Femur (tissue), 1 donor: ENCODE results near the gene AATK.
"Not testable (repeated sequence)": the region's sequence is repeated elsewhere in the genome, so short reads cannot be mapped to it uniquely, and the experiment has no call there.

Experiments used
- DNase-seq: peaks from one replicate; pipeline ENCODE4 v3.0.0-alpha.2; 2017

AATK gene

DNA sequence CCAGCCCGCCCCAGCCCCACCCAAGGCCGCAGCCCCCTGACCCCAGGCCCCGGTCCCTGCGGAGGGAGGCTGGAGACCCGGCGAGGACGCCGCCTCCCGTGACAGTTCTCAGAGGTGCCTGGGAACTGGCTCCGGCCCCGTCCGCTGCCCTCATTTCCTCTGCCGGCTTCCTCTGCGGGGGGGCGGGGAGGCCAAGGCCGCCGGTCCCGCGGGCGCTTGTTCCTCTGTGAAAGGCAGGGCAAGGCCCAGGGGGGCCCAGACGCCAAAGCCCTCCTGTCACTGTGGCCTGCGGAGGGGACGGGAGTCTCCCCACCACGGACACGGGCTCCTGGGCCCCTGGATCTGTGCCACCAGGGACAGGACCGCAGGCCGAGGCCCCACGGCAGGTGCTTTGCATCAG, 5.7 kb downstream of the AATK start:
- peak; percentile 47 for DNase-seq

DNA sequence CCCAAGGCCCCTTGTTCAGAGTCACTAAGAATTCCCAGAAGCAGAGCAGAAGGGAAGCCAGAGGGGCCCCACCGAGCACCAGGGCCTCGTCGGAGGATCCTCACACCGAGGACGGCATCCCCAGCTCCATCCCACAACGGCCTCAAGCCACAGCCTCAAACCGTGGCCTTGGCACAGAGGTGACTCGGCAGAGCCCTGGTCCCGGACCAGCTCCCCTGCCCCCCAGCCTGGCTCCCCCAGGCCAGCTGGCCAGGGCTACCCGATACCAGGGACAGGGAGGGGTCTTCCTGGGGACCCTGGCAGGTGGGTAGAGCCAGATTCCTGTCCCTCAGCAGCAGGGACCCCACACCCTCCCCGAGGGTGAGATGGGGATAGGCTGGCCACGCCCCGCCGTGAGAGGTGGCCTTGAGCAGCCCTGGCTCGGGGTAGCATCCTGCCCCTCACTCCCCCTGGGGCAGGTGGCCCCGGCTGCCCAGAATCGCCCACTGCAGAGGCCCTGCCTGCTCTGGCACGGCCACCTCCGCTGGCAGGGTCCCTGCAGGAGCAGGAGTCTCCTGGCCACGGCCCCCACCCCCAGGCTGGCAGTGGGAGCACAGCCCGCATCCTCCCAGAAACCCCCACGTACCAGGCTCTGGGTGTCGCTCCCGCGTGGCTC, 6.3 kb downstream of the AATK start:
- DNase-seq = no peak

DNA sequence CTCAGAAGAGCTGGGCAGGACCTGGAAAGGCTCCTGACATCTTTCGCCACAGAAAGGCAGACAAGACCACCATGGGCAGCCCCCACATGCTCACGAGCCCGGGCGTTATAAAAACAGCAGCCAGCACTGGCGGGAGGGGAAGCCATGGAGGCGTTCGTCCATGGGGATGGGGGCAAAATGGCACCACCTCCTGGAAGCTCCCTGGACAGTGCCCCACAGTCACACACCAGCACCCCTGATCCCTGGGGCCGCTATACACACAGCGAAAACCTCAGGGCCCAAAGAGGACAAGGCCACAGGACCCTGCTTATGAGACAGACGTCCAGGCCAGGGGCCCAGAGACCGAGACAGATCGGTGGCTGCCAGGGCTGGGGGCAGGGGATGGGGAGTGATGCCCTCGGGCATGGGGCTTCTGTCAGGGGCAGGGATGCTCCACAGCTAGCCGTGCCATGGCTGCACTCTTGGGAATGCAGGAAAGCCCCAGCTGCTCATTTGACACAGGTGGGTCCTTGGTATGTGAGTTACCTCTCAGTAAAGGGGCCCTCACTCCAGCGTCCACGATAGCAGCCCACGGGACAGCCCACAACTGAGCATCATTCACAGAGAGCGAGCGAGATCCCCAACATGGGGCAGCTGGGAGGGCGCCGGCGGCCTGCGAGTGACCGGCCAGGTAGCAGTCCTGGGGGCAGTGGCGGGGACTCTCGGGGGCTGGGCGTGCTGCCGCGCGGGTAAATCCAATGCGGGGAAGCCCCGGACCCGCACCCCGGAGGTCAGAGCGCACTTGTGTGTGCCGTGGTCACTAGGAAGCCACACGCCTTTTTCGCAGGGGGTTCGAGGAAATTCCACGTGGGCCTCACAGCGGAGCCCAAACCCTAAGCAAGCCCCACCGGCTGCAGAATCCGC, 7.1 kb downstream of the AATK start:
- DNase-seq = no peak

DNA sequence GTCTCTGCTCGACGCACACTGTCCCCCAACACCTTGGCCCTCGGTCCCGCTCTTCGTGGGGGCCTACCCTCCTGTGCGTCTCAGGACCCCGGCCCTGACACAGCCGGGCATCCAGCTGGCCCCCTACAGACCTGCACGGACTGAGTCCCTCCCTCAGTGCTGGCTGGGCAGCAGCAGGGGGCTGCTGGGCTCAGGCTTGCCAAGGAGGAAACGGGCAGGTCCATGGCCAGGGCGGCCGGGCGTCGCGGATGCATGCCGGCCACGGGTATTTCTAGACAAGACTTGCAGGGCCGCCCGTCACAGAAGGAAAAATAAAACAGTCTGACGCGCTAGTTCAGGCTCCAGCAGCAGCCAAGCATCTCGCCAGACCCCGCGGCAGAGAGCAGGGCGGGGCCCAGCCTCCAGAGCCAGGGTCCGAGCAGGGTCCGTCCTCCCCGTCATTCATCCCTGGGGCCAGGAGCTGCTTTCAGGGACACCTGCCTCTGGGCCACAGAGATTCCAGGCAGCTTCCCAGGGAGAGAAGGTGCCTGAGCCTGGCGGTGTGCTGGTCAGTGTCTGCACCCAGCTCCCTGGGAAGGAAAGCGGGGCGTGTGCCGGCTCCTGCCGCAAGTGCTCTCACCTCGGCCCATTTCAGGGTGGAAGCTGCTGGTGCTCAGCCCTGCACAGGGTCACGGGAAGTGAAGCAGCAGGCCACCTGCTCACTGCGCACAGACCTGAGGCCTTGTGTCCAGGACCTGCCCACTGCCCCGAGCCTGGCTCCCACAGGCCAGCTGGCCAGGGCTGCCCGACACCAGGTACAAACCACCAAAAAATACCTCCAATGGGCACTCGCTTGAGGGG, 8.0 kb downstream of the AATK start:
- DNase-seq = no peak

DNA sequence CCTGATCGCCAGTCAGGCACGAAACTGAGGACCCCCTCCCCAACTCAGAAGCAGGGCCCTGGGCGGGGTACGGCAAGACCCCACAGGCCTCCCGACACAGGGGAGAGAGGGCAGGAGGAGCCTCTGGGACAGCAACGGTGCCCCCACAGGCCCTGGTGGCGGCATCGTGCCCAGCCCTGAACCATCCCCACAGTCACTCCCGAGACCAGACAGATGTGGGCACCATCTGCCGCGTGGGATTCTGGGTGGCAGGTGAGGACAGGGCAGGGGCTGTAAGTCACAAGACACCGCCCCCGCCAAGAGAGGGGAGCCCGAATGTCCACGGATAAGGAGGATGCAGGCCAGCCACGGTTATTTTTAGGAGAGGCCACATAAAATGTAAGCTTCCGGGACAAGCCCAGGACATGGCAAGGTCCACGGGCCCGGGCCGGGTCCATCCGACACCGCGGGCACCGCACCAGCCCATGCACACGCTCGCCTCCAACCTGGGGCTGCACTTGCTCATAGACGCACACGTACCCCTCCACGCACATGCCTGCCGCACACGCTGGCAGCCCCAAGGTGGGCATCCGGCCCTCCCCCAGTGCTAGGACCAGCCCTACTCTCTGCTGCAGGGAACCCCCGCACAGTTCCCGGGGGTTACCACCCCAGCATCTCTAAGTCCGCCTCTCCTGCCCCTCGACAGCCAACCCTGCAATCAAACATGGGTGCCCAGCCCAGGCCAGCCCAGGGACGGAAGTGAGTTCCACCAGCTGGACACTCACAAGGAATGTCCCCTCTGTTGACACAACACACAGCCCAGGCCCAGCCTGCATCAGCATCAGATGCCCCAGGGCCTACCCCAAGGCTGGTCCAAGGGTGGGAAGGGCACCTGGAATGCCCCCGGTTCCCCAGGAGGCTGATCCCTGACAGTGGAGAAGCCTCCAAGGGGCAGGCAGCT, 8.9 kb downstream of the AATK start:
- DNase-seq = no peak

DNA sequence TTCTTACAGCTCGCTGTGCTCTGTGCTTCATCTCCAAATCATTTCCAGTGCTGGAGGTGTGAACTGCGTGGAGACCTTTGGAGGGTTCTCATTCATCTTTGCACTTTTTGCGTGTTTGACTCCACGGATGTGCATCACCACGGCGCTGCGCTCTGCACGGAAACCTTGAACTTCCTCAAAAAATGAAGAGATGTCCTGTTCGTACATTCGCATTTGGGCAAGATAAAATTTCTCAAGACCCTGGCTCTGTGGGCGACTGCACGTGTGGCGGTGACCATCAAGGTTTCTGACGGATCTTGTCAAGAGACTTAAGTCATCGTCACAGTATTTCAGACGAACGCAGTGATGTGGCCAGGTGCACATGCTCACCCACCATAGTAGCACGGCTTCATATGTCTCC, 11.1 kb downstream of the AATK start:
- DNase-seq = no peak

DNA sequence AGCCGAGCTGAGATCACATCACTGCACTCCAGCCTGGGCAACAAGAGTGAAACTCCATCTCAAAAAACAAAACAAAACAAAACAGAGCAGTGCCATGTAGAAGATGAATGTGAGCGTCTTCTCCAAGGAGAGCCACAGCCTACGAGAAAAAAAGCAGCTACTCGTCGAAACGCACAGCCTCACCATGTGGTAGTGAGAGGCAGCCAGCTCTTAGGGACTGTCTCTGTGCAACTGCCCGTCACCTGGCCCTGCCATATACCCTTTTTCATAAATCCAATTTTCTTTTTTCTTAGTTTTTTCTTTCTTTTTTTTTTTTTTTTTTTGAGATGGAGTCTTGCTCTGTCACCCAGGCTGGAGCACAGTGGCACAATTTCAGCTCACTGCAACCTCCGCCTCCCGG, 12.0 kb downstream of the AATK start:
- DNase-seq = not testable (repeated sequence)

DNA sequence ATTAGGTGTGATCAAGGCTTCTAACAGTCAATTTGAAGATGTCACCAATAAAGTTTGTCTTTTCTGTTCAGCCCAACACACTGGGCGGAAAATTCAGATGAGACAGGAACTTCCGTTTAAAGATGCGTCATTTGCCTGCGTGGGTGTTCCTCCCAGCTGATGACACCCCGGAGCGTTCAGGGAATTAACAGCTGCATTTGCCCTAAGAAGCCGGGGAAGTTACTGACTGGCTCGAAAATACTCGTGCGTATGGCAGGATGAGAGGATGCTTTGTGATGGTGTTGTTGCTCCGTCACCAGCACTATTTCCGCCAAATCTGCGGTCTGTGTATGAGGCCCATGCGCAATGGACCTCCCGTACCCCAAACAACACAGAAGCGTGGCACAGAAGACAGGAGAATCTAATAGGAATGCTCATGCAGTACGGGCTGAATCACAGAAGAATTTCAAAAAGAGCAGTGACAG, 12.6 kb downstream of the AATK start:
- peak; percentile 72 for DNase-seq

DNA sequence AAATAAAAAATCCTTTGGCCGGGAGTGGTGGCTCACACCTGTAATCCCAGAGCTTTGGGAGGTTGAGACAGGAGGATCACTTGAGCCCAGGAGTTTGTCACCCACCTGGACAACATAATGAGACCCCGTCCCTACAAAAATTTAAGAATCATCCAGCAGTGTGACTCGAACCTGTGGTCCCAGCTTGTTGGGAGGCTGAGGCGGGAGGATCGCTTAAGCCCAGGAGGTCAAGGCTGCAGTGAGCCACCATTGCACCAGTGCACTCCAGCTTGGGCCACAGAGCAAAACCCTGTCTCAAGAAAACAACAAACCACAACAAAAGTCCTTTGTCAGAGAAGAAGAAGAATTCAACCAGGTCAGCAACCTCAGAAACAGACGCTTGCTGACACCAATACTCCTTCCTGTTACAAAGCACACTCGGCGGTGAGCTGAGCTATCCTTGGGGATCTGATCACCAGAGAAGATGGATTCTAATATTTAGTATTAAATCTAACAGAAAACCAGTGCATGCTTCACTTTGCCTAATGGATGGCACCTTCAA, 13.7 kb downstream of the AATK start:
- no peak for DNase-seq

DNA sequence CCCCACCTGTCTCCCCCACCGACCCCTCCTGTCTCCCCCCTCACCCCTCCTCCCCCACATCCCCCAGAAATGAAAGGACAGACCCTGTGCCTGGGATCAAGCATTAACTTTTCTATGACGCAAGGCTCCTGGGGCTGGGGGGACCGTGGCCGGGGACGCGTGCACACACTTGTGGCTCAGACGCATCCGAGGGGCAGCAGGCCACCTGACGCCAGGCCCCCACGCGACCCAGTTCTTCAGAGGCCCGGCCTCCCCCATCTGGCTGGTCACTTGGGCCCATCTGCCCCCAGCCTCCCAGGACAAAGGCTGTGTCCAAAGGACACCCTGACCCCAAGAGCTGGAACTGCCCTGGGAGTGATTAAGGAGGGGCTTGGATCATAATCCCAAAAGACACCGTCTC, 14.7 kb downstream of the AATK start:
- DNase-seq = no peak

DNA sequence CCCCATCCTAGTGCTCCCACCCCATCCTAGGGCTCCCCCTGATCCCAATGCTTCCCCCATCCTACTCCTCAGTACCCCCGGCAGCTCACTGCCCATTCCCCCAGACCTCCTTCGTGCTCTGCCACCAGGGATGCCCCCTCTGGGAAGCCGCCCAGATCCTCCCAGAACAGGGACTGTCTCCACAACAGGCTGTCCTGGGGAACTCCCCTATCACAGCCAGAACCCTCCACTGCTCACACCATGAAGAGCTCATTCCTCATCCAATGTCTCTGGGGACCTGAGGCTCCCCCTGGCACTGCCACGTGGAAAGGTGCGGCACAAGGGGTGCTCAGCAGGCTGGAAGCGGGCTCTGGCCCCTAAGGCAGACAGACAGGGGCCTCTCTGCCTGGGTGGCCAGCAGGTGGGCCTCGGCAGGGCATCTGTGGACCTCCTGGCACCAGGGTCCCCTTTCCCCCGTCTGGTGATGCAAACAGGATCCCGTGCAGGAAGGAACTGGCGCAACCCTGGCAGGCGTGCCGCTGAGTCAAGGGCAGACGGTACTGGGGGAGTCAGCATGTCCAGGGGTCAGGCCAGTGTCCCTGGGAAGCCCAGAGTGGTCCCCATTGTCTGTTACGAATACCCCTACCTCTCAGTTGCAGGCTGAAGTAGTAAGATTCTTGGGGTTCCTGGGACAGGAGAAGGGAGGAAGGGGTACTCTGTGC, 15.5 kb downstream of the AATK start:
- DNase-seq = no peak

DNA sequence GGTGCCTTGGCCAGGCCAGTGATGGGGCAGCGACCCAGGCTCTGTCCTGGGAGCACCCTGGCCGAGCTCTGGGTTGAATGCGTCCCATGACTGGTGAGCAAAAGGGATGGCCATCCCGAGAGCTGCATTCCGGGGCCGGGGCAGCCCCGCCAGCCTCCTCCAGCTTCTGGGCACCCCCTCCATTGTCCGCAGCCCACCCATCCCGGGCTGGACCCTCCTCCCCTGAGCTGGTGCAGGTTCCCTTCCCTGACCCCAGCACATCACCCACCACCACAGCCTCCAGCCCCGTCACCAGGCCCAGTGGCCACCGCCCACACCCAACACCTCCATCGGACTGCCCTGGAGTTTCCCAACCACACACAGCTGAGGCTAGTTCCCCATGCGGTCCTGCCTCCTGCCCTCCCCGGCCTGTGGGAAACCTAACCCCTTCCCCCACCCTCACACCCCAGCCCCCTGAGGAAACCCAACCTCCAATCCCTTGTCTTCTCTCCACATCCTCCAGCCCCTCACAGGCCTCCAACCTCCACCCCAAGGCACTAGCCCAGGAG, 17.0 kb downstream of the AATK start:
- no peak for DNase-seq

DNA sequence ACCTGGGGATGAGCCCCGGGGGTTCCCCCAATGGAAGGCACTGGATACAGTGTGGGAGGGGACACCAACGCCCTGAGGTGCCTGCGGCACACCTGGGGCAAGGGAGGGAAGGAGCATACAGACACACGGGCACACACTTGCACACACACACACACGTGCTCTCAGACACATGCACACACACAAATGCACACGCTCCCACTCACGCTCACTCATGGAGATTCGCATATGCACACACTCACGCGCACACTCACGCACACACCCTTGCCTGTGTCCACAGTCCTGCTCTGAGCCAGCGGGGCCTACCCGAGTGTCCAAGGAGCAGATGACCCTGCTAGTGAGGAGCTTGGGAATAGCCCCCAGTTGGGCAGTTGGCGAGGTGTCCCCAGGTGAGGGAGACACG, 17.4 kb downstream of the AATK start:
- no peak for DNase-seq

DNA sequence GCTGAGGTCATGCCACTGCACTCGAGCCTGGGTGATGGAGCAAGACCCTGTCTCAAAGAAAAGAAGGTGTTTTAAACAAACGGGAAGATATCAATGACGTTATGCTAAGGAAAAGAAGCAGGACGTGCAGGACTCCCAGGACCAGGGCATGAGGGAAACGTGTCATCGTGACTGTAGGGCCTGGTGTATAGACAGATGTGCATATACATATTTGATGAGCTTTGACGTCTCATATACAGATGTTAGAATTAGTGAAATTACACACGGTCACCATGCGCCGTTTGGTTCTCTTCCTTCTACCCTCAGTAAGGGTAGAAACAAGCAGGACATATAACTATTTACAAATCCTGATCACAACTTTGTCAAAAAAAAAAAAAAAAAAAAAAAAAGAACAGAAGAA, 18.3 kb downstream of the AATK start:
- DNase-seq = no peak

DNA sequence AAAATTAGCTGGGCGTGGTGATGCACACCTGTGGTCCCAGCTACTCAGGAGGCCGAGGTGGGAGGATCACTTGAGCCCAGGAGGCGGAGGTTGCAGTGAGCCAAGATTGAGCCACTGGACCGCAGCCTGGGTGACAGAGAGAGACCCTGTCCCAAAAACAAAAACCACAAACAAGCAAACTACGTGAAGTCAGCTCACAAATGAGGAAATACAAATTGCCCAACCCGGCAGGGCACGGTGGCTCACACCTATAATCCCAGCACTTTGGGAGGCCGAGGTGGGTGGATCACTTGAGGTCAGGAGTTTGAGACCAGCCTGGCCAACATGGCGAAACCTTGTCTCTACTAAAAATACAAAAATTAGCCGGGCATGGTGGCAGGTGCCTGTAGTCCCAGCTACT, 19.8 kb downstream of the AATK start:
- DNase-seq = not testable (repeated sequence)

DNA sequence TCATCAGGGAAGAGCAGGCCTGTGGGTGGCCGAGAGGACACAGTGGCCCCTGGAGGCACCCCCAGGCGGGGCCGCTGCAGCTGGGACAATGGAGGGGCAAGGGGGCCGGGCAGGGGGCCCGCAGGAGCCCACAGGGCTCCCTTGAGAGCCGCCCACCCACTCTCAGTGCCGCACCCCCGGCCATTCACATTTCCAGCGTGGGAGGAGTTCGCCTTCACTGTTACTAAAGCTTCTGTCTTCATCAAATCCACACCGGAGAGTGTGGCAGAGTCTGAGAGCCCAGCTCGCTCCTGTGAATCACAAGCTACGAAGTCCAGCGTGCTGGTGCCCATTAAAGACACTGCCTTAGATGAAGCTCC, 21.6 kb downstream of the AATK start:
- DNase-seq = no peak

DNA sequence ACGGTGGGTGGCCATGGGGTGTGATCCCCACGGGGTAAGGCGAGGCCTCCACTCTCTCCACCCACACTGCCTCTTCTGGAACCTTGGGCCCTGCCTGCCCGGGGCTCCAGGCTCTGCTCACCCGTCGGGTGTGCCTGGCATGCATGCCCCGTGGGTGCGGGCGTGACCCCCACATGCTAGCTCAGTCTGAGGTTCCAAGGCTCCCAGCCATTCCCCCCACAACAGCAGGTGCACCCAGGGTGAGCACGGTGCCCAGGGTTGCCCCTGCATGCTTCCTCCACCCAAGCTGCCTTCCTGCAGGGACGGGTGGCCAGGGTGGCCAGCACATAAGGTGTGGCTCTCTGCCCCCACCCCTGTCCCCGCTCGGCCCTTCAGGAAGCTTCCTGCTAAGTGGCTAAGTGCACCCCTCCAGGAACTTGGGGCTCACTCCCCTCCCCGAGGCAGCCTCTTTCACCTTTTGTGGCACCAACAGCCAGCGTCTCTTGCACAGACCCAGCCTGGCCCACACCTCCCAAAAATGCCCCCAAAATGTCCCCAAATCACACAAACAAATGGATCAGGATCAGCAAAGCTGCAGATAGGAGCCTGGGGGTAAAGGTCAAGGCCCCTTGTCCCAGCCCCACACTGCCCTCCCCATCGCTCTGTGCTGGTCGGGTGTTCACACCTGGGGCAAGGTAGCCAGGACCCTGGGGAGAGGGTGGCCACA, 22.2 kb downstream of the AATK start:
- no peak for DNase-seq

DNA sequence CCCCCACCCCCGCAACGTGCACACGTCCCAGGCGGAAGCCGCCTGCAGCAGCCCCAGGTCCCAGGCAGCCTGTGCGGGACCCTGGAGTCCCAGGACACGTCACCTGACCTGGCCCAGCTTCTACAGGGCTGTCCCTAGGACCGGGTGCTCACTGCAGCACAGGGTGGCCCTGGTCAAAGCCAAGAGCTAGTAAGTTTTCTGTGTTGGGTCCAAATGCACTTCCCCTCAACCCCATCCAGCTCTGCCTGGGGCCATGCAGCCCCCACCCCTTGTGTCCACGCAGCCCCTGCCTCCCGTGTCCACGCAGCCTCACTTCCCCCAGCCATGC, 22.9 kb downstream of the AATK start:
- no peak for DNase-seq

DNA sequence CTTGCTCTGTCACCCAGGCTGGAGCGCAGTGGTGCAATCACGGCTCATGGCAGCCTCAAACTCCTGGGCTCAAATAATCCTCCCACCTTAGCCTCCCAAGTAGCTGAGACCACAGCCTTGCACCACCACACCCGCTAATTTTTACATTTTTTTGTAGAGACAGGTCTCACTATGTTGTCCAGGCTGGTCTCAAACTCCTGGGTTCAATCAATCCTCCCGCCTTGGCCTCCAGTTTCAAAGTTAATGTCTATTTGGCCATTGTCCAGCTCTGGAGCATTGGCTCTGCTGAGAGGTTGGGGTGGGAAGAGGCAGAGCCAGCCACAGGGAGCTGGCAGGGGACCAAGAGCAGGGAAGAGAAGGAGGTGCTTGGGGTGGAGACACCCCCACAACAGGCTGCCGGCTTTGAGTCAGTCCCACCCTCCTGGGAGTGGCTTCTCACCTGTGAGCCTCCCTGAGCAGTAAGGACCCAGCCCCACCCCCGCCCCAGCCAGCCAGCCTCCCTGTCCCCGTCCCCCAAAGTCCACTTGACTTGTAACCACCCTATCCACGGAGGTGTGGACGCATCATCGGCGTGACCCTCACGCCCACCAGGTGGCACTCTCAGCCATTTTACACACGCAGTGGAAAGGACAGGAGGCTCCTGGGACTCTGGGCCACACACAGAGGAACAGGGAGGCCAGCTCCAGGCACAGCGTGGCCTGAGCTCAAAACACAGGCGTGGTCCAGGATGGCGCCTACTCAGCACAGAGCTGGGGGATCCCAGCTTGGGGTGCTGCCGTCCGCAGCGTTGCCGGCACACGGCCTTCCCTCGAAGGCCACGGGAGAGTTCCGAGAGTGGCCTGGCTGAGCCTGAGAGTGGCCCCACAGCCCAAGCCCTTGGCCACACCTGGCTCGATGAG, 23.5 kb downstream of the AATK start:
- peak; percentile 87 for DNase-seq
